C4-2B (cell line): Measurements from ENCODE around the gene PRRC2A.

ENCODE experiments used
- ZFX ChIP-seq: fragments of 450-650 bp; IDR thresholded peaks from 2 replicates; pipeline ENCODE4 v1.6.1; 2017
- TF ChIP-seq, protein P1 (sequence below): fragments of 450-650 bp; conservative IDR thresholded peaks from 2 replicates; pipeline ENCODE4 v1.5.1; 2017; ENCODE audit warnings: mild to moderate bottlenecking

DNA sequence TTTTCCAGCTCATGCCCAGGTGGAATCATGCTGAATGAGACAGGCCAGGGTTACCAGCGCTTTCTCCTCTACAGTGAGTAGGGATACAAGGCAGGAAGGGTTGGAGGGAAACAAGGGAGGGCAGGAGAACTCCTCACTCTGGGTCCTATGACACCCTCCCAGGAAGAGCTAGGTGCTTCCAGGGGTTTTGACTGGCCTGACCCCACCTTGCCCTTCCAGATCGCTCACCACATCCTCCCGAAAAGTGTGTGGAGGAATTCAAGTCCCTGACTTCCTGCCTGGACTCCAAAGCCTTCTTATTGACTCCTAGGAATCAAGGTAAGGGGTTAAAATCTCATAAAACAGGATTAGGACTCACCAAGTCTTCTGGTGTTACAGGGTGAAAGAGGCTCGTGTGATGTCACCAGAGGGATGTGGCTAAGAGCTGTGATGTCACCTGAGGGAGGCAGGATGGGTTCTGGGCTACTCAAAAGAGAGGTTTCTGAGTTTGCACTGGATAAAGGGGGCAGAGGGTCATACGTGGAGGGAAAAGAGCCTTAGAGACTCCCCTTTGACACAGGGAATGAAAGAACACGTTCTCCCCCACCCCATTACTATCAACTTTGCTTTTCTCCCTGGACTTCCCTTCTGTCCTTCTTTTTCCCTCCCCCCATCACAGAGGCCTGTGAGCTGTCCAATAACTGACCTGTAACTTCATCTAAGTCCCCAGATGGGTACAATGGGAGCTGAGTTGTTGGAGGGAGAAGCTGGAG lies 37.1 kb downstream of the PRRC2A start:
- TF ChIP-seq, protein P1, sequence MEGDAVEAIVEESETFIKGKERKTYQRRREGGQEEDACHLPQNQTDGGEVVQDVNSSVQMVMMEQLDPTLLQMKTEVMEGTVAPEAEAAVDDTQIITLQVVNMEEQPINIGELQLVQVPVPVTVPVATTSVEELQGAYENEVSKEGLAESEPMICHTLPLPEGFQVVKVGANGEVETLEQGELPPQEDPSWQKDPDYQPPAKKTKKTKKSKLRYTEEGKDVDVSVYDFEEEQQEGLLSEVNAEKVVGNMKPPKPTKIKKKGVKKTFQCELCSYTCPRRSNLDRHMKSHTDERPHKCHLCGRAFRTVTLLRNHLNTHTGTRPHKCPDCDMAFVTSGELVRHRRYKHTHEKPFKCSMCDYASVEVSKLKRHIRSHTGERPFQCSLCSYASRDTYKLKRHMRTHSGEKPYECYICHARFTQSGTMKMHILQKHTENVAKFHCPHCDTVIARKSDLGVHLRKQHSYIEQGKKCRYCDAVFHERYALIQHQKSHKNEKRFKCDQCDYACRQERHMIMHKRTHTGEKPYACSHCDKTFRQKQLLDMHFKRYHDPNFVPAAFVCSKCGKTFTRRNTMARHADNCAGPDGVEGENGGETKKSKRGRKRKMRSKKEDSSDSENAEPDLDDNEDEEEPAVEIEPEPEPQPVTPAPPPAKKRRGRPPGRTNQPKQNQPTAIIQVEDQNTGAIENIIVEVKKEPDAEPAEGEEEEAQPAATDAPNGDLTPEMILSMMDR: no peak
- TF ChIP-seq ZFX: no peak
